DND-41 (cell line): ENCODE results near the gene MPND.

ENCODE experiments used
- ATAC-seq: fragments of 200-7000 bp; cut with Tn5 transposase; 3 replicates; pipeline ENCODE4 v1.9.1; 2021; ENCODE audit warnings: low read depth; ENCODE audit not compliant: insufficient read depth
- DNase-seq: peaks from one replicate; pipeline ENCODE4 v3.0.0-alpha.2; 2020
- H2AFZ ChIP-seq: 2 replicates; pipeline ENCODE4 v1.6.0; 2012; ENCODE audit warnings: low read depth, low read length
- H3K27ac ChIP-seq: 2 replicates; pipeline ENCODE4 v1.5.1; 2012; ENCODE audit warnings: low read length, inconsistent platforms
- H3K27me3 ChIP-seq: fragments of 200-600 bp; sonication (generic); 2 replicates; pipeline ENCODE4 v1.6.0; 2012; ENCODE audit warnings: low read length, mild to moderate bottlenecking, inconsistent platforms; ENCODE audit not compliant: insufficient read depth, poor library complexity
- H3K36me3 ChIP-seq: 2 replicates; pipeline ENCODE4 v1.5.1; 2012; ENCODE audit warnings: low read length, inconsistent platforms; ENCODE audit not compliant: insufficient read depth
- H3K4me1 ChIP-seq: 2 replicates; pipeline ENCODE4 v1.5.1; 2012; ENCODE audit warnings: mild to moderate bottlenecking, low read length; ENCODE audit not compliant: insufficient read depth
- H3K4me2 ChIP-seq: 2 replicates; pipeline ENCODE4 v1.6.0; 2012; ENCODE audit warnings: mild to moderate bottlenecking, moderate library complexity, low read length, inconsistent platforms; ENCODE audit not compliant: insufficient read depth
- H3K4me3 ChIP-seq, 2 experiments: fragments of 200-600 bp in 1 of 2; shearing (Covaris generic) in 1 of 2; 2 replicates each; pipeline ENCODE4 v1.5.1; 2012 to 2016; ENCODE audit warnings: inconsistent platforms in 2 of 2, low read length in 2 of 2, mild to moderate bottlenecking in 2 of 2, low read depth in 1 of 2, moderate library complexity in 1 of 2
- H3K79me2 ChIP-seq: 2 replicates; pipeline ENCODE4 v1.6.0; 2012; ENCODE audit warnings: low read length, inconsistent platforms; ENCODE audit not compliant: insufficient read depth
- H3K9ac ChIP-seq: 2 replicates; pipeline ENCODE4 v1.6.0; 2012; ENCODE audit warnings: low read depth, mild to moderate bottlenecking, inconsistent platforms, low read length, moderate library complexity
- H3K9me3 ChIP-seq: 2 replicates; pipeline ENCODE4 v1.5.1; 2012; ENCODE audit warnings: low read length, moderate library complexity, mild to moderate bottlenecking, inconsistent platforms; ENCODE audit not compliant: insufficient read depth, severe bottlenecking
- H4K20me1 ChIP-seq: 2 replicates; pipeline ENCODE4 v1.6.0; 2012; ENCODE audit warnings: low read length; ENCODE audit not compliant: insufficient read depth
- EZH2 ChIP-seq: IDR thresholded peaks from 3 replicates; pipeline ENCODE4 v1.6.1; 2012; ENCODE audit warnings: borderline replicate concordance, low read depth, mild to moderate bottlenecking, moderate library complexity, low read length, inconsistent platforms; ENCODE audit not compliant: severe bottlenecking
- TF ChIP-seq, protein P1 (sequence below): IDR thresholded peaks from 2 replicates; pipeline ENCODE4 v1.5.1; 2012; ENCODE audit warnings: borderline replicate concordance, low read length, moderate library complexity, mild to moderate bottlenecking; ENCODE audit not compliant: poor library complexity, severe bottlenecking; ENCODE audit errors: extremely low read depth

The MPND gene

DNA sequence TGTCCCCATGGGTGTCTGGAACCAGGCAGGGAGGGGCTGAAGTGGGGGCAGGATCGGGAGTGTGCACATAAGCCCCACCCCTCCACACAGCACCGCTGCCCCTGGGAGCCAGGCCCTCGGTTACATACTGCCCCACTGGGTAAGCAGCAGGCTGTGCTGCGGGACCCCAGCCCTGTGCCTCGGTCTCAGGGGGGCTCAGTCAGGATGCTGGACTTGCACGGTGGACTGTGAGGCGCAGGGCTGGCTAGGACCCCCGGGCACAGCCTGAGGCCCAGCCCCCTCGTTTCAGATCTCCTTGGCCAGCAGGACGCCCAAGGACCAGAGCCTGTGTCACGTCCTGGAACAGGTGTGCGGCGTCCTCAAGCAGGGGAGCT is 16.3 kb downstream of the MPND start:
- peaks cover 75% of the 10 kb centered on the region for H3K36me3 ChIP-seq
- 0 out of 3 replicates have a peak, but pooled peaks have one; percentile 12 for ATAC-seq
- no peak overlapping the region for H3K4me3 ChIP-seq
- no peak overlapping the region for H2AFZ ChIP-seq
- no peaks in the 10 kb centered on the region for H3K79me2 ChIP-seq
- peaks cover 16% of the 10 kb centered on the region for H4K20me1 ChIP-seq
- no peaks in the 10 kb centered on the region for H3K27me3 ChIP-seq
- no peak overlapping the region for H3K9ac ChIP-seq
- DNase-seq, result no peak
- H3K9me3 ChIP-seq, result no peaks in the 10 kb centered on the region
- no peaks in the 10 kb centered on the region for H3K4me1 ChIP-seq
- TF ChIP-seq, protein P1, sequence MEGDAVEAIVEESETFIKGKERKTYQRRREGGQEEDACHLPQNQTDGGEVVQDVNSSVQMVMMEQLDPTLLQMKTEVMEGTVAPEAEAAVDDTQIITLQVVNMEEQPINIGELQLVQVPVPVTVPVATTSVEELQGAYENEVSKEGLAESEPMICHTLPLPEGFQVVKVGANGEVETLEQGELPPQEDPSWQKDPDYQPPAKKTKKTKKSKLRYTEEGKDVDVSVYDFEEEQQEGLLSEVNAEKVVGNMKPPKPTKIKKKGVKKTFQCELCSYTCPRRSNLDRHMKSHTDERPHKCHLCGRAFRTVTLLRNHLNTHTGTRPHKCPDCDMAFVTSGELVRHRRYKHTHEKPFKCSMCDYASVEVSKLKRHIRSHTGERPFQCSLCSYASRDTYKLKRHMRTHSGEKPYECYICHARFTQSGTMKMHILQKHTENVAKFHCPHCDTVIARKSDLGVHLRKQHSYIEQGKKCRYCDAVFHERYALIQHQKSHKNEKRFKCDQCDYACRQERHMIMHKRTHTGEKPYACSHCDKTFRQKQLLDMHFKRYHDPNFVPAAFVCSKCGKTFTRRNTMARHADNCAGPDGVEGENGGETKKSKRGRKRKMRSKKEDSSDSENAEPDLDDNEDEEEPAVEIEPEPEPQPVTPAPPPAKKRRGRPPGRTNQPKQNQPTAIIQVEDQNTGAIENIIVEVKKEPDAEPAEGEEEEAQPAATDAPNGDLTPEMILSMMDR, result no peak
- TF ChIP-seq EZH2, result no peak
- H3K4me2 ChIP-seq, result no peak overlapping the region
- H3K27ac ChIP-seq, result no peak overlapping the region

DNA sequence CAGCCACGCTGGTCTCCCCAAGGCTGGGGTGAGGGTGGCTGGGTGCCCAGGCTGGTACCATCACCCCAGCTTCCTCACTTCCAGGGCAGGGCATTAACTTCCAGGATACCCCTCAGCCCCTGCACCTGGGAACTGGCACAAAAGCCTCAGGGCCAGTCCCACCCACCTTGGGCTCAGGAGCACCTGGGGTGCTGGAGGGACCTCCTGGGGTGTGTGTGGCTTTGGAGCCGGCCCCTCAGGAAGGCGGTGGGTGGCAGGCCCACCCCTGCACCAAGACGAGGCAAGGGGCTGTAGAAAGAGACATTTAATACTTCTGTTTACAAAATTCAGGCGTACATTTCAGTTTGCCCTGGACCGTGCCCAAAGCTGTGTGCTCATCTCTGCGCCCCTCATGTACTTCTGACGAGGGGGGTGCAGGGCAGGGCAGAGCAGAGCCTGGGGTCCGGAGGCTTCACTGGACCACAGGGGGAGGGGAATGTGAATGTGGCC is 16.8 kb downstream of the MPND start:
- Histone ChIP-seq H3K4me1 (no peaks in the 10 kb centered on the region), H4K20me1 (peaks cover 18% of the 10 kb centered on the region), H3K9ac (no peak overlapping the region), H3K9me3 (no peaks in the 10 kb centered on the region), H3K27ac (no peak overlapping the region), H3K4me3 (no peak overlapping the region), H3K79me2 (no peaks in the 10 kb centered on the region), H3K27me3 (no peaks in the 10 kb centered on the region), H3K36me3 (peaks cover 78% of the 10 kb centered on the region), H2AFZ (no peak overlapping the region), H3K4me2 (no peak overlapping the region)
- no peak for DNase-seq
- TF ChIP-seq, protein P1, result no peak
- TF ChIP-seq EZH2, result no peak
- ATAC-seq, result no peak

DNA sequence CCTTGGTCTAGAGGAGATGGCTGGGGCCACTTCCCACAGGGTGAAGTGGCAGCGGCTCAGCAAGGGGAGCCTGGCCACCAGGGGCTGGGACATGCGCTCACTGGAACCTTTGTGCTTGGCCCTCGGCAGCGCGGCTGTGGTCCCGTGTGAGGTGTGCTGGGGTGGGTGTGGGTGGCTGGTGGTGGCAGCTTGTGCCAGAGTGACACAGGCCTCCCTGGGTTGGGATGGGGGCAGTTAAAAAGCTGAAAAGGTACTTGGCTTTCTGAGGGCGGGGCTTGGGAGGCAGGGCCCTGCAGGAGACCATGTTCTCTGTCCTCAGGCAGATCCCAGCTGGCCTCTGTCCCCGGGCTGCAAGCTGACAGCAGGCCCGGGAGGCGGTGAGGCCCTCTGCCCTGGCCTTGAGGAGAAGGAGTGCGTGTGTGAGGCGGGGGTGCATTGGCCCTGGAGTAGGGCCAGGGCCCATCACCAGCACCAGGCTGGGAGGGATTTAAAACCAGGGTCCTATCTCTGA is 17.3 kb downstream of the MPND start:
- no peaks in the 10 kb centered on the region for H3K79me2 ChIP-seq
- no peaks in the 10 kb centered on the region for H3K27me3 ChIP-seq
- H3K4me2 ChIP-seq, result no peak overlapping the region
- no peak overlapping the region for H3K9ac ChIP-seq
- H3K4me3 ChIP-seq, result no peak overlapping the region
- DNase-seq, result no peak
- H3K9me3 ChIP-seq, result no peaks in the 10 kb centered on the region
- no peak overlapping the region for H3K27ac ChIP-seq
- ATAC-seq, result no peak
- no peak overlapping the region for H2AFZ ChIP-seq
- H3K4me1 ChIP-seq, result no peaks in the 10 kb centered on the region
- TF ChIP-seq, protein P1, result no peak
- no peak for TF ChIP-seq EZH2
- peaks cover 24% of the 10 kb centered on the region for H4K20me1 ChIP-seq
- peaks cover 84% of the 10 kb centered on the region for H3K36me3 ChIP-seq
